ENCODE data around the gene CTBP2.
"Not testable (repeated sequence)": the region's sequence is repeated elsewhere in the genome, so short reads cannot be mapped to it uniquely, and the experiment has no call there.

Gene CTBP2

DNA sequence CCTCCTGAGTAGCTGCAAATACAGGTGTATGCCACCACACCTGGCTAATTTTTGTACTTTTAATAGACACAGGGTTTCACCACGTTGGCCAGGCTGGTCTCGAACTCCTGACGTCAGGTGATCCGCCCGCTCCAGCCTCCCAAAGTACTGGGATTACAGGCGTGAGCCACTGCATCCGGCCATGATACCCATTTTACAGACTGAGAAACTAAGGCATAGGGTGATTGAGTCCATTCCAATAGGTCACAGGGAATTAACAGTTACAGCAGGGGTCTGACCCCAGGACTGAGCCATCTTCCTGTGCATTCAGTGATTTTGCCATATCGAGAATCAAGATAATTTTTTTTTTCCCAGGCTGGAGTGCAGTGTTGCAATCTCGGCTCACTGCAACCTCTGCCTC, 12.3 kb upstream of the CTBP2 start:
- no peaks in the 10 kb centered on the region for H3K27me3 ChIP-seq (ENCODE audit: insufficient read depth, low read length)
- peaks cover 16% of the 10 kb centered on the region for H3K4me1 ChIP-seq (ENCODE audit: insufficient read depth, low read length)
- no peaks in the 10 kb centered on the region for H3K9me3 ChIP-seq (ENCODE audit: low read length)
- H3K4me3 ChIP-seq (ENCODE audit: low read length): no peak overlapping the region
- H3K36me3 ChIP-seq (ENCODE audit: insufficient read depth, low read length): no peaks in the 10 kb centered on the region
- no peak overlapping the region for H2AFZ ChIP-seq (ENCODE audit: low read depth, low read length)

DNA sequence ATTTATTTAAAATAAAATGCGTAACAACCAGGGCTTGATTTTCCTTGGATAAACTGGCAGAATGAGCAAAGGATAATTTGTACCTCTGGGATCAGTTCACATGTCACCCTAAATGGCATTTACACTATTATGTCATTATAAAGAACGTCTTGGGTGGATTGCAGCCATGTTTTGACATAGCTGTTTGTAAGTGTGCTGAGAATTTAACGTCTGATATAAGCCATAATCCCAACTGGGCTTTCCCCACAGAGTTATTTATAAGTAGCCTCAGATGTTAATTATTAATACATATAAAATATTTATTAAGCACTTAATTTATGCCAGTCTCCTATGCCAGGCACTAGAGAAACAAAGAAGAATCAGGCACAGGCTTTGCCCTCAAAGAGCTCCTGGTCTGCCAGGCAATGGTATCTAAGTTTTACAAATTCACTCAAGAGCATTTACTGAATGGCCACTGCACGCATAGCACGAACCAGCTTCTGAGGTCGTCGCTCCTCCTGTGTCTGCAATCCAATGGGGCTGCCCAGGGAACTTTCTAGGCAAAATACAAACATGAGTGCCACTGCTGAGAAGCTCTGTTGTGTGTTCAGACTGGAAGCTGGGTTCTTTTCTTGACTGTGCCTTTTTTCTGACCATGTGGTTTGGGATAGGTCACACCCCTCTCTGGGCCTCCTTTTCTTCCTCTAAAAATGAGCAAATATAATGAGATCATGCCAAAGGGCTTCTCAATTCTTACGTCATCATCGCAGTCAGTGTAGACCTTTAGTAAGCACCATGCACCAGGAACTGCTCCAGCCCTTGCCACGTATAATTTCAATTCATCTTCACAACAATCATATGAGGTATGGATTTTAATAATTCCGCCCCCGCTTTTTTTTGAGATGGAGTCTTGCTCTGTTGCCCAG, 11.3 kb upstream of the CTBP2 start:
- Histone ChIP-seq H3K36me3 (ENCODE audit: insufficient read depth, low read length) (no peaks in the 10 kb centered on the region), H3K27me3 (ENCODE audit: insufficient read depth, low read length) (no peaks in the 10 kb centered on the region), H3K4me1 (ENCODE audit: insufficient read depth, low read length) (peaks cover 16% of the 10 kb centered on the region), H2AFZ (ENCODE audit: low read depth, low read length) (no peak overlapping the region), H3K4me3 (ENCODE audit: low read length) (no peak overlapping the region), H3K9me3 (ENCODE audit: low read length) (no peaks in the 10 kb centered on the region)

DNA sequence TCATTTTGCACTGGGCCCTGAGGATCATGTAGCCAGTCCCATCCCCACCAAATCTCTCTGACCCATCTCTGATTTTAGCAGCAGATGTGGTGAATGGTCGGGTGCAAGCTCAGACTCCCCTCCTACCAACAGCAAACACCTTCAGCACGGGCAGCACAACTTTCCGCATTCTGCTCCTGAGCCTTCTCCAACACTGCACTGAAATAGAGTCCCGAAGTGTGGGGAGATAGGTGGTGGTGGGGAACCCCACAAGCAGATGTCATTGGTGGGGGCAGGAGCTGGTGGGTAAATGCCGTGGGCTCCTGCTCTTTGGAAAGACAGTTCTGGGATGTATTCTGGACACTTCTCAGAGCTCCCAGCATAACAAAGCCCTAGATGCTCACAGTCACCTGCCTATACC, 9.6 kb upstream of the CTBP2 start:
- H3K4me1 ChIP-seq (ENCODE audit: insufficient read depth, low read length): peaks cover 16% of the 10 kb centered on the region
- no peak overlapping the region for H2AFZ ChIP-seq (ENCODE audit: low read depth, low read length)
- H3K9me3 ChIP-seq (ENCODE audit: low read length): no peaks in the 10 kb centered on the region
- no peak overlapping the region for H3K4me3 ChIP-seq (ENCODE audit: low read length)
- no peaks in the 10 kb centered on the region for H3K27me3 ChIP-seq (ENCODE audit: insufficient read depth, low read length)
- no peaks in the 10 kb centered on the region for H3K36me3 ChIP-seq (ENCODE audit: insufficient read depth, low read length)

DNA sequence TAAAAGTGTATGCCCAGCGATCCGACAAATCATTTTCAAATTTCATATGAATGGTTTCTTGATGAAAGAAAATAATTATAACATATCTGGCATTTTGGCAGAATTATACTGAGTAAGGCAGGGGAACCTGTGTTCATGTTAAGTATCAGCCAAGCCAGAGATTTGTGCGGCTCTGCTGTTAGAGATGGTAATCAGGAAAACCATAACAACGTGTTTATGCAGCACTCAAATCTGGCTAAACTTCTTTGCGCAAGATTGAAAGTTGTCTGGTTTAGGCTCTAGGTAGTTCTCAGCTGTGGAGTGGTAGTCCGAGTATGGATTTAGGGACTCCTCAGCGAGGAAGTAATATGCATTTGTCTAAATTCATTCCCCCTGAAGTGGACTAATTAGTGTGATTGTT, 8.9 kb upstream of the CTBP2 start:
- Histone ChIP-seq H3K27me3 (ENCODE audit: insufficient read depth, low read length) (no peaks in the 10 kb centered on the region), H2AFZ (ENCODE audit: low read depth, low read length) (no peak overlapping the region), H3K9me3 (ENCODE audit: low read length) (no peaks in the 10 kb centered on the region), H3K4me1 (ENCODE audit: insufficient read depth, low read length) (peaks cover 15% of the 10 kb centered on the region), H3K36me3 (ENCODE audit: insufficient read depth, low read length) (no peaks in the 10 kb centered on the region), H3K4me3 (ENCODE audit: low read length) (no peak overlapping the region)

DNA sequence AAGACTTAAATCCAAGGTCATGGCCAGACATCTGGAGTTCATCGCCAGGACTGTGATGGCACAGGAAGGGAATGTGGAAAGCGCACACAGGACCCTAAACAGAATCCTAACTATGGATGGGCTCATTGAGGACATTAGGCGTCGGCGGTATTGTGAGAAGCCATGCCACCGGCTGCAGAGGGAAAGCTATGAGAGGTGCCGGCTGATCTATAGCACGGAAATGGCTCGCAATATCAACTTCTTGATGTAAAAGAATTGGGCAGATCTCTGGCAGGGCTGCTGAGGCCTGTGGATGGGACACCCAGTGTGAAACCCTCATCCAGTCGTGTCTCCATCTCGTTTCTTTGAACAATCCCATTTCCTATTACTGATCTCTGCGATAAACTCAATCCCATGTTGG, 6.3 kb upstream of the CTBP2 start:
- Histone ChIP-seq H2AFZ (ENCODE audit: low read depth, low read length) (no peak overlapping the region), H3K9me3 (ENCODE audit: low read length) (no peaks in the 10 kb centered on the region), H3K36me3 (ENCODE audit: insufficient read depth, low read length) (no peaks in the 10 kb centered on the region), H3K27me3 (ENCODE audit: insufficient read depth, low read length) (no peaks in the 10 kb centered on the region), H3K4me3 (ENCODE audit: low read length) (no peak overlapping the region), H3K4me1 (ENCODE audit: insufficient read depth, low read length) (peaks cover 11% of the 10 kb centered on the region)

DNA sequence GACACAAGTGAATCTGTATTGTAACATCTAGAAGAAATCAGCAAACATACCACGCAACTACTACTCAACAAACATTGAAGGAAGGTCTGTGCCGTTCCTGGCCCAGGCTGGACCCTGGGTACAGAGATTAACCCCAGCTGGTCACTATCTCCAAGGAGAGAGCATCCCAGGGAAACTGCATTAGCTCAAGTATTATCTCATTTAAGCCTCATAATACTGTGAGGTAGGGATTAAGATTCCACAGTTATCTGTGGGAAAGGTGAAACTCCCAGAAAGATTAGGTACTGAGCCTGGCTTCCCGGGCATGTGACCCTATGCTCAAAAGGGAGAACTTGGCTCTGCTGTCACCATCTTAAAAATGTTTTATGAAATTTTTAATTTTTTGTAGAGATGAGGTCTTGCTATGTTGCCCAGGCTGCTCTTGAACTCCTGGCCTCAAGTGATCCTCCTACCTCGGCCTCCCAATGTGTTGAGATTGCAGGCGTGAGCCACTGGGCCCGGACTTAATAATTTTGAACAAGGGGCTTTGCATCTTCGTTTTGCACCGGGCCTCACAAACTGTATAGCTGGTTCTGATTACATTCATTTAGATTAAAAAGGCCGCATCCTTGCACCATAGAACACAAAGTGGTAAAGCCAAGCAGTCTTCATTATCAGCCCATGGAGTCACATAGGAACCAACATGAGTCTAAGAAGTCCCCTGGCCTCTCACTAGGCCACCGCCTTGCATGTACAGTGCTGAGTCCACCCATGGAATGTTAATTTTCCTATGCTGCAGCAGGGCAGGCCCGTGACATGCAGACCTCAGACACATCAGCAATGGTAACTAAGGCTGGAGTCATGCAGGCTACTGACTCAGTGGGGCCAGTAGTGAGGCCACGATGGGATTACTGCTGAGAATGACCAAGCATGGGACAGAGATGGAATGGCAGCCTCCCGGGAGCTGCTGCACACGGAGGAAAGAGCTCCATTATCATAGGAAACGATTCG, 5.5 kb upstream of the CTBP2 start:
- no peak overlapping the region for H2AFZ ChIP-seq (ENCODE audit: low read depth, low read length)
- H3K4me3 ChIP-seq (ENCODE audit: low read length): no peak overlapping the region
- H3K27me3 ChIP-seq (ENCODE audit: insufficient read depth, low read length): no peaks in the 10 kb centered on the region
- peaks cover 4% of the 10 kb centered on the region for H3K4me1 ChIP-seq (ENCODE audit: insufficient read depth, low read length)
- no peaks in the 10 kb centered on the region for H3K36me3 ChIP-seq (ENCODE audit: insufficient read depth, low read length)
- no peaks in the 10 kb centered on the region for H3K9me3 ChIP-seq (ENCODE audit: low read length)

DNA sequence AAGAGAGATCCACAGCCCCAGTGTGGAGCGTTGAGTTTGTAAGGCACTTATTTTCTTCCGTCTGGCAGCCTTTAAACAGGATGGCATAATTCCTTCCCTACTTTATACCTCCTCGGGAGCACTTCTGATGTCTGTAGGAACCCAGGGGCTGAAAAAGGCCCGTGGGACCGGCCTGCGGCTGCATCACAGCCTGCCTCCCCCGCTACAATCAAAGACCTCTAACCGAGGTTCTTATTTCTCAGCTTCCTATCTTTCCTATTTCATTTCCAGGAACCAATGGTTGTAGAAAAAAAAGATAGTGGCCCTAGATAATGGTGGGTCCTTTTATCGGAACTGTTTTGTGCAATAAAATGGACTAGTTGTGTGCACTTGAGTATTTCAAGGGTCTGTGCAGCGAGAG, 4.1 kb upstream of the CTBP2 start:
- Histone ChIP-seq H3K4me3 (ENCODE audit: low read length) (no peak overlapping the region), H3K9me3 (ENCODE audit: low read length) (no peaks in the 10 kb centered on the region), H2AFZ (ENCODE audit: low read depth, low read length) (no peak overlapping the region), H3K4me1 (ENCODE audit: insufficient read depth, low read length) (peaks cover 4% of the 10 kb centered on the region), H3K36me3 (ENCODE audit: insufficient read depth, low read length) (no peaks in the 10 kb centered on the region), H3K27me3 (ENCODE audit: insufficient read depth, low read length) (no peaks in the 10 kb centered on the region)

DNA sequence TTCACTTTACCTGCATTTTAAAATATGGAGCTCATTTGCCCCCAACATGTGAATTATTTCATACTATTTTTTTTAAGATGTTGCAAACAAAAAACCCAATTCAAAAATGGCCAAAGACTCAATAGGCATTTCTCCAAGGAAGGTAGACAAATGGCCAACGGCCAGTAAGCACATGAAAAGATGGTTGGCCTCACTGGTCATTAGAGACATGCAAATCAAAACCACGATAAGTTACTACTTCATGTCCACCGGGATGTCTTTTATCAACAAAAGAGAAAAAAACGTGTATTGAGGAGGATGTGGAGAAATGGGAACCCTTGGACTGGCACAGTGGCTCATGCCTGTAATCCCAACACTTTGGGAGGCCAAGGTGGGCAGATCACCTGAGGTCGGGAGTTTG, 3.4 kb upstream of the CTBP2 start:
- H2AFZ ChIP-seq (ENCODE audit: low read depth, low read length): no peak overlapping the region
- no peaks in the 10 kb centered on the region for H3K9me3 ChIP-seq (ENCODE audit: low read length)
- no peaks in the 10 kb centered on the region for H3K36me3 ChIP-seq (ENCODE audit: insufficient read depth, low read length)
- peaks cover 4% of the 10 kb centered on the region for H3K4me1 ChIP-seq (ENCODE audit: insufficient read depth, low read length)
- H3K27me3 ChIP-seq (ENCODE audit: insufficient read depth, low read length): no peaks in the 10 kb centered on the region
- H3K4me3 ChIP-seq (ENCODE audit: low read length): no peak overlapping the region

DNA sequence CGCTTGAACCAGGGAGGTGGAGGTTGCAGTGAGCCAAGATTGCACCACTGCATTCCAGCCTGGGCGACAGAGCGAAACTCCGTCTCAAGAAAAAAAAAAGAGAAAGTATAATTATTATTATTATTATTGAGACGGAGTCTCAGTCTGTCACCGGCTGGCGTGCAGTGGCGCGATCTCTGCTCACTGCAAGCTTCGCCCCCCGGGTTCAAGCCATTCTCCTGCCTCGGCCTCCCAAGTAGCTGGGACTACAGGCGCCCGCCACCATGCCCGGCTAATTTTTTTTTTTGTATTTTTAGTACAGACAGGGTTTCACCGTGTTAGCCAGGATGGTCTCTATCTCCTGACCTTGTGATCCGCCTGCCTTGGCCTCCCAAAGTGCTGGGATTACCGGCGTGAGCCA, 2.9 kb upstream of the CTBP2 start:
- not testable (repeated sequence) for H3K9me3 ChIP-seq (ENCODE audit: low read length); H3K36me3 ChIP-seq (ENCODE audit: insufficient read depth, low read length); H3K27me3 ChIP-seq (ENCODE audit: insufficient read depth, low read length); H3K4me3 ChIP-seq (ENCODE audit: low read length); H2AFZ ChIP-seq (ENCODE audit: low read depth, low read length); H3K4me1 ChIP-seq (ENCODE audit: insufficient read depth, low read length)

DNA sequence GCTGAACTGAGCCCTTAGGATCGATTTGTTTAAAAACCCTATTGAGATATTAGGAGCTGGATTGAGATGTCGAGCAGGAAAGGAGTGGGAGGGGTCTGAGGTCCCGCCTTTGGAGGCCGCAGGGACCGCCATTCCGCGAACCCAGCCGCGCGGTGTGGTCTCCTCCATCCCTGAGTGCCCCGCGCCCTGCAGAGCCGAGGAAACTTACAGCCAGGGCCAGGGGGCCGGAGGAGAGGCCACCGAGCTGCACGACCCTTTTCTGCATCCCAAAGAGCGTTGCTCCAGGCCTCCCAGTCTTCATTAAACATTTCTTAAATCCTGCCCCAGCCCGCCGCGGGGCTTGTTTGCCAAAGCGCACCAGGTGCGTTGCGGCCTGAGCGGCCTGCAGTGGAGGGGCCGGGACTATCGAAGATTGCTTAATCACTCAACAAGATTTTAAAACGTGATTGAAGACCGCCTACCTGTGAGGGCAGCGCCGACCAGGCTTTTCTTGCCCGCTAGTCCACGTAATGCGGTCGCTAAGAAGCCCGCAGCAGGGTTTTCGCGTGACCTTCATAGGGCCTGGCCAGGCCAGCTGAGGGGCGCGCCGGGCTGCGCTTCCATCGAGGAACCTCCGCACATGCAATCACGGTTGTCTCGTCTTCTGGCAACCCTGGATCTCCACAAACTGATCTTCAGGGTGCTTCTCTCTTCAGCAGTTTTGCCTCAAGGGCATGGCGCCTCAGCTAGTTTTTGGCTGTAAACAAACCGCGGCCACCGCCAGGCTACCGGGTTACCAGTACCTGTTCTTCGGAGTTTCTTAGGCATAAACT, 2.0 kb upstream of the CTBP2 start:
- H3K36me3 ChIP-seq (ENCODE audit: insufficient read depth, low read length): no peaks in the 10 kb centered on the region
- peak overlapping the region; percentile 59 for H3K4me3 ChIP-seq (ENCODE audit: low read length)
- H3K27me3 ChIP-seq (ENCODE audit: insufficient read depth, low read length): no peaks in the 10 kb centered on the region
- H3K9me3 ChIP-seq (ENCODE audit: low read length): no peaks in the 10 kb centered on the region
- H3K4me1 ChIP-seq (ENCODE audit: insufficient read depth, low read length): peaks cover 10% of the 10 kb centered on the region
- peak overlapping the region; percentile 87 for H2AFZ ChIP-seq (ENCODE audit: low read depth, low read length)

DNA sequence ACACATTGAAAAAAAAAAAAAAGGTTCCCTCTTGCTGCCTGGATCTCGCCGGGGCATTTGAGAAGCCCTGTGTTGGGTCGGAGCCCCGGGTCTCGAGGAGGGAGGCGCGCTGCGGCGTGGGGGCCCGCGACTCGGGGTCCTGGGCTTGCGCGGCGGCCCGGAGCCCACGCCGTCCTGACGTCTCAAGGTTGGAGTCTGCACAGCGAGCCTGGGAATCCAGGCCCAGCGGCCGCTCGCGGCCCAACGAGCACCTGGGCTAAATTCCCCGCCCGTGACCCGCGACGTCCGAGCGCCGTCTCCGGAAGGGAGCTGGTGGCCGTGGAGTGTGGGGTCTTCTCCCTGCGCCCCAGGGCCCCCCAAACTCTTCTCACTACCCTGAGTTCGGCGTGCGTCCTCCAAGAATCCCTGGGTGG, 1.4 kb upstream of the CTBP2 start:
- Histone ChIP-seq H3K36me3 (ENCODE audit: insufficient read depth, low read length) (no peaks in the 10 kb centered on the region), H3K4me1 (ENCODE audit: insufficient read depth, low read length) (peaks cover 16% of the 10 kb centered on the region), H2AFZ (ENCODE audit: low read depth, low read length) (peak overlapping the region; percentile 87), H3K27me3 (ENCODE audit: insufficient read depth, low read length) (no peaks in the 10 kb centered on the region), H3K9me3 (ENCODE audit: low read length) (no peaks in the 10 kb centered on the region), H3K4me3 (ENCODE audit: low read length) (peak overlapping the region; percentile 59)

DNA sequence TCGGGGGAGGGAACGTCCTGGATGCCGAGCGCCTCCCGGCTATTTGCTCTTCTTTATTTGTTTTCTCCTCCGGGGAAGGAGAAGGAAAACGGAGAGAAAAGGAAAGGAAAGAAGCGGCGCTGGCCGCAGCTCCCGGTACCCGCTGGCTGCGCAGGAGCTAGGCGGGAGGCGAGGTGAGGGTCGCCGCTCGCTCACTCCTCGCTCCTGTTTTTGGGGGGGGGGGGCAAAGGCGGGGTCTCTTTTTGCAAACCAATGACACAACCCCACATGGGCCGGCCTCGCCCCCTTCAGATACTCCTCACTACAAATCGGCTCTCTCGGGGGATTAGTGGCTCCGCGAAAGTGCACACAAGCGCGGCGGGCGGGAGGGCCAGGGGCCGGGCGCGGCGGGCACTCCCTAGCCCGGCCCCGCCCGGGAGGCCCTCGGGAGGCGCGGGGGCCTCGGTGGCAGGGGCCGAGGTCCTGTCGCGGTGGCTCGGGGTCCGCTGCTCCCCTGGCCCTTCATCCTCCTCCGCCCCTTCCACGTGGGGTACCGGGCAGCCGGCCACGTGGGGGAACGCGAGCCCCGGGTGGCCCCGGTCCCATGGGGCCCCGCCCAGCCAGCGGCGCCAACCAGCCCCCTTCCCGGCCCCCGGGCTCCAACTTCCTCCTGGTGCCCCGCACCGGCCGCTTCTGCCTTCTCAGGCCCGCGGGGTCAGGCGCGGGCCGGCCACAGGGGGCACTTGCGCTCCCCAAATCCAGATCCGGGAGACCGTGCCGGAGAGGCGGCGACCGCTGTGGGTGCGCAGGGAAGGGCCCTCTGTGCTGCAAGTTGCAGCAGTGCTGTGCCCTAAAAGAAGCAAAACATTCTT, 718 bp upstream of the CTBP2 start:
- no peaks in the 10 kb centered on the region for H3K36me3 ChIP-seq (ENCODE audit: insufficient read depth, low read length)
- no peaks in the 10 kb centered on the region for H3K9me3 ChIP-seq (ENCODE audit: low read length)
- H3K4me1 ChIP-seq (ENCODE audit: insufficient read depth, low read length): peaks cover 22% of the 10 kb centered on the region
- H3K27me3 ChIP-seq (ENCODE audit: insufficient read depth, low read length): no peaks in the 10 kb centered on the region
- peak overlapping the region; percentile 87 for H2AFZ ChIP-seq (ENCODE audit: low read depth, low read length)
- H3K4me3 ChIP-seq (ENCODE audit: low read length): peak overlapping the region; percentile 59

Measured in neuron (in vitro differentiated cells).